ENCODE measurements around the gene PSENEN.

Gene PSENEN

DNA sequence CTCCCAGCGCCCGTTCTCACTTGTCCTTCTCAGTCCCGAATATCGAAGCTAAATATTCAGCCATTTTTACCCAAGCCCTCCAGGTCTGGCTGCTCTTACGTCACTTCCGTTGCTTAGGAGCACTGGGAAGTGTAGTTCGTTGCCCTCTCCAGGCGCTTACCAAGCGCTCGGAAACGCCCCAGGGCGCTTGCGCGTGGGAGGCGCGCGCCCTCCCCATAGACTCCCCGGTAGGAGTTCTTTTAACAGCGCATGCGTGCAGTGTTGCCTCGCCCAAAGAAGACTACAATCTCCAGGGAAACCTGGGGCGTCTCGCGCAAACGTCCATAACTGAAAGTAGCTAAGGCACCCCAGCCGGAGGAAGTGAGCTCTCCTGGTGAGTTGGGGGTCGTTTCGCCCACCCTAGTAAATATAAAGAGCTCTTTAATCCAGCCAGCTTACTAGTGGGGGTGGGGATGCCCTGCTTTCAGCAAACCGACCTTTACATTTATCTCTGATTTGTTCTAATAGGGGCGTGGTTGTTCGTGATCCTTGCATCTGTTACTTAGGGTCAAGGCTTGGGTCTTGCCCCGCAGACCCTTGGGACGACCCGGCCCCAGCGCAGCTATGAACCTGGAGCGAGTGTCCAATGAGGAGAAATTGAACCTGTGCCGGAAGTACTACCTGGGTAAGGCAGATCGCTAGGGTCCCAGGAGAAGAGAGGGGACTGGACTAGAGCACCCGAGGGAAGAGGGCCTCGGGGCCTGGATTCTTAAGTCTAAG lies at the start of gene PSENEN, which contains the start of gene U2AF1L4:
TSS of gene PSENEN (plus strand) at position 324 of the 759 bp plus-strand sequence. CDS start at position 604, 280 bp downstream.
TSS of gene U2AF1L4 (minus strand) at position 91 of the 759 bp plus-strand sequence. CDS start at position 64, 27 bp downstream.
- in situ Hi-C loops (cut with HindIII; ENCODE audit: low sequenced_read_pairs), result no loop called here

- in situ Hi-C loops (cut with HindIII; ENCODE audit: low sequenced_read_pairs), result no loop called here
These were observed 49.5 kb upstream of the PSENEN start for GRCh38 chr19:35695895-35696422.

- in situ Hi-C loops (cut with HindIII; ENCODE audit: low sequenced_read_pairs), result no loop called here
These were observed 48.6 kb upstream of the PSENEN start for GRCh38 chr19:35696835-35697234.

- in situ Hi-C loops (cut with HindIII; ENCODE audit: low sequenced_read_pairs), result no loop called here
These were observed 43.0 kb upstream of the PSENEN start for GRCh38 chr19:35702223-35703012.

DNA sequence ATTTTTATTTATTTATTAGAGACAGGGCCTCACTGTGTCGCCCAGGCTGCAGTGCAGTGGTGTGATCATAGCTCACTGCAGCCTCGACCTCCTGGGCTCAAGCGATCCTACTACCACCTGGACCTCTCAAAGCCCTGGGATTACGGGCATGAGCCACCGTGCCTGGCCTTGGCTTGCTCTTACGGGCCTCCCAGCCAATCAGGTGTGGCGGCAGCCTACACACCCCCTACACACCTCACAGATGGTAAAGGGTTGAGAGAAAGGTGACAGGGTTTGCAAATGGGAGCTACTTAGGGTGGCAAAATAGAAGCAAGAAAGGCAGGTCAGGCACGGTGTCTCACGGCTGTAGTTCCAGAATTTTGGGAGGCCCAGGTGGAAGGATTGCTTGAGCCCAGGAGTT lies 42.1 kb upstream of the PSENEN start:
- in situ Hi-C loops (cut with HindIII; ENCODE audit: low sequenced_read_pairs), result no loop called here

GRCh38 chr19:35704218-35704617 lies 41.2 kb upstream of the PSENEN start, which contains the start of gene ZBTB32:
Gene ZBTB32 (plus strand): TSS chr19:35704558. CDS start chr19:35714627, 10,069 bp downstream.
- in situ Hi-C loops (cut with HindIII; ENCODE audit: low sequenced_read_pairs), result no loop called here

GRCh38 chr19:35708391-35708790 lies 37.1 kb upstream of the PSENEN start:
- in situ Hi-C loops (cut with HindIII; ENCODE audit: low sequenced_read_pairs), result no loop called here

- in situ Hi-C loops (cut with HindIII; ENCODE audit: low sequenced_read_pairs), result no loop called here
These were observed 34.4 kb upstream of the PSENEN start for GRCh38 chr19:35710784-35711723.

- in situ Hi-C loops (cut with HindIII; ENCODE audit: low sequenced_read_pairs), result no loop called here
These were observed 32.6 kb upstream of the PSENEN start for GRCh38 chr19:35712567-35713505.

DNA sequence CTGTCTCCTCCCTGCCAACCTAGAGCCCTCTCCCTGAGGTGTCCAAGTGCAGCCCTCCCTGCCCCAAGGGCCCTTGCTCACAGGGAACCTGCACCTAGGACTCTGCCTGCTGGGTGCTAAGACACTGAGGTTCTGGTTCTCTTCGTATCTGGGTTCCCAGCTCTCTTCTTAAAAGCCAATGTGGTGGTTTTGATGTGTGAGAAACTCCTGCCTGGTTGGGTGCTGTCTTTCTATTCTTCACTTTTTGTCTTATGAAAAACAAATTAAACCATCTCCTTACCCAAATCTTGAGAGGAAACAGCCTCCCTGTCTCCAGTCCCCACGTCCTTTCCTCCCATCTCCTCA lies 32.0 kb upstream of the PSENEN start:
- in situ Hi-C loops (cut with HindIII; ENCODE audit: low sequenced_read_pairs), result no loop called here

DNA sequence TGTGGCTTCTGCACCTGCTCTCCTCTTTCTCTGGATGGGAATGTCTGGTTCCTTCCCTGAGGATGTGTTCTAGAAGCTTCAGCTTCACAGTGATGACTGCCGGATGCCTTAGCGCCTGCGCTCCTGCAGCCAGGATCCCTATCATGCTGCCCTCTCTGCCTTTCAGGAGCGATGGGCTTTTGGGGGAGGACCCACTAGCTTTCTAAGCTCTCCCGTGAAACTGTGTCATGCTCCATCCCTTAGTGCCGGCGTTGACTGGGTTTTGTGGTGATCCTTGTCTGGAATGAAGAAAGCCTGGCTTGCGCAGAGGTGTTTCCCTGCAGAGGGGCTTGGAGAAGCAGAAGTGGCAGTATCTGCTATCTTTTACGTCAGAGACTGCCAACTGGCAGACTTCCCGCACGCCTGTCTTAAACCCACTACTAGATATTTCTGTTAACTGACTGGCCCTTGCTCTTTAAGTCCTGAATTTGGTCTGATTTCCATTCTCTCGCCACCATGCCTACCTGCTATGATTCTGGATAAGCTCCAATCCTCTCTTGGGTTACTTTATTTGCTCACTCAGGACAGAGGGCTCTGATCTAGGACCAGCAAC lies 31.5 kb upstream of the PSENEN start:
- in situ Hi-C loops (cut with HindIII; ENCODE audit: low sequenced_read_pairs), result no loop called here

GRCh38 chr19:35714601-35715354 lies 30.7 kb upstream of the PSENEN start:
- in situ Hi-C loops (cut with HindIII; ENCODE audit: low sequenced_read_pairs), result no loop called here

GRCh38 chr19:35715355-35715809 lies 30.1 kb upstream of the PSENEN start:
- in situ Hi-C loops (cut with HindIII; ENCODE audit: low sequenced_read_pairs), result no loop called here

GRCh38 chr19:35715981-35716800 lies 29.3 kb upstream of the PSENEN start:
- in situ Hi-C loops (cut with HindIII; ENCODE audit: low sequenced_read_pairs), result no loop called here

- in situ Hi-C loops (cut with HindIII; ENCODE audit: low sequenced_read_pairs), result no loop called here
These were observed 28.4 kb upstream of the PSENEN start for GRCh38 chr19:35716801-35717664.

DNA sequence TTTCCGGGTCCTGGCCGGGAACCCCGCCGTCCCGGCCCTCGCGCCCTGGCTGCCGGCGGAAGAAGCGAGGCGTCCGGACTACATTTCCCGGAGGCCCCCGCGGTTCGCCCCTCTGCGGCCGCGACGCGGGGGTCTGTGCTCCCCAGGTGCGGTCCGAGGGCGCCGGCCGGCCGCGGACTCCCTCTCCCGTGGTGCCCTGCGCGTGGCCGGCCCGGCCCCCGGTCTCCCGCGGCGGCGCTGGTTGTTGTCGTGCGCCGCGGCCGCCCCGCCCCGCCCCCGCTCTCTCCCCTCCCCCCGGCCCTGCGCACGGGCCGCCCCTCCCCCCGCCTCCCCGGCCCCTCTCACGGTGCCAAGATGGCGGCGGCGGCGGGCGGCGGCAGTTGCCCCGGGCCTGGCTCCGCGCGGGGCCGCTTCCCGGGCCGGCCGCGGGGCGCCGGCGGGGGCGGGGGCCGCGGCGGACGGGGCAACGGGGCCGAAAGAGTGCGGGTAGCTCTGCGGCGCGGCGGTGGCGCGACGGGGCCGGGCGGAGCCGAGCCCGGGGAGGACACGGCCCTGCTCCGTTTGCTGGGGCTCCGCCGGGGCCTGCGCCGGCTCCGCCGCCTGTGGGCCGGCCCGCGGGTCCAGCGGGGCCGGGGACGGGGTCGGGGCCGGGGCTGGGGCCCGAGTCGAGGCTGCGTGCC lies 27.6 kb upstream of the PSENEN start, which contains the start of gene KMT2B:
TSS of gene KMT2B (plus strand) at position 339 of the 680 bp plus-strand sequence. CDS start at position 355, 16 bp downstream.
- in situ Hi-C loops (cut with HindIII; ENCODE audit: low sequenced_read_pairs), result no loop called here
